Hematopoietic multipotent progenitor cell treated with erythropoietin and hydrocortisone succinate and interleukin-3 and kit ligand, for 8 days (in vitro differentiated cells): Measurements from ENCODE around the gene TCL1B.
A peak's percentile ranks its signal among the peaks of the same experiment; 100 is the strongest.

ENCODE experiments used
- DNase-seq: peaks from one replicate; pipeline ENCODE4 v3.0.0-alpha.2; 2015

Gene TCL1B, protein sequence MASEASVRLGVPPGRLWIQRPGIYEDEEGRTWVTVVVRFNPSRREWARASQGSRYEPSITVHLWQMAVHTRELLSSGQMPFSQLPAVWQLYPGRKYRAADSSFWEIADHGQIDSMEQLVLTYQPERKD

GRCh38 chr14:95685978-95686922 lies at the start of gene TCL1B:
Gene TCL1B (plus strand): TSS chr14:95686426. CDS start chr14:95686468, 42 bp downstream.
- DNase-seq = no peak

- DNase-seq = no peak
These were observed 41.2 kb upstream of the TCL1B start for GRCh38 chr14:95644981-95645380.

GRCh38 chr14:95645389-95645996 lies 40.7 kb upstream of the TCL1B start:
- no peak for DNase-seq

- no peak for DNase-seq
These were observed 38.3 kb upstream of the TCL1B start for GRCh38 chr14:95647926-95648325.

DNA sequence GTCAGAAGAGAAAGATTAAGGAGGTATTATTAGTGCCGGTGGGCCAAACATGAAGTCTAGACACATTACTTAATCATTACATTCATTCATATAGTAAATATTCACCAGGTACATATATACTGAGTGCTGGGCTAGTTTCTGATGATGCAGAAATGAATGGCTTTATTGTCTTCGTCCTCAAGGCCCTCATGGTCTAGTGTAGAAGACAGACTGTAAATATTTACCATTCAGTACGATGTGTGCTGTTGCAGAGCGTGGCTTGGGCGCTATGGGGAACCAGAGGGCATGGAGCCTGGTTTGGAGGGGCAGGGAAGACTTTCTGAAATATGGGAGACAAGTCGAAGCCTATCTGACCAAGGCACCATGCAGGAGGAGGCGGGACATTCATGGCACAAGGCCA lies 37.0 kb upstream of the TCL1B start:
- DNase-seq = no peak

DNA sequence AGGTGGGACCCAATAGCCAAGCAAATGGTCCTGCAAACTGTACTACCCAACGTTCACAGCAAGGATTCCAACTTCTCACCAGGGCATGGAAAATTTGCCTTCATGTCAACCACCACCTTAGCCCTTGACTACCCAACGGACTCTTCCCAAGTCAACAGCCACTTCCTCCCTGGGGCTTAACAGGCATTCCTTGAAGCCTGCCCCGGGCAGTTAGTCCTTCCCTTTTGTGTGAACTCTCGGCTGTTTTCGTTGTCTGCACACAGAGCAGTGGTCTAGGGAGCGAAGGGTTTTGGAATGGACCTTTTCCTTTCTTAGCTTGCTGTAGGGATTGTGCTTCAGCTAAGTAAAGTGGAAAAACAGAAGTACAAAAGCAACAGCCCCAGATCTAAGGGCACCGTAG lies 35.2 kb upstream of the TCL1B start:
- no peak for DNase-seq

DNA sequence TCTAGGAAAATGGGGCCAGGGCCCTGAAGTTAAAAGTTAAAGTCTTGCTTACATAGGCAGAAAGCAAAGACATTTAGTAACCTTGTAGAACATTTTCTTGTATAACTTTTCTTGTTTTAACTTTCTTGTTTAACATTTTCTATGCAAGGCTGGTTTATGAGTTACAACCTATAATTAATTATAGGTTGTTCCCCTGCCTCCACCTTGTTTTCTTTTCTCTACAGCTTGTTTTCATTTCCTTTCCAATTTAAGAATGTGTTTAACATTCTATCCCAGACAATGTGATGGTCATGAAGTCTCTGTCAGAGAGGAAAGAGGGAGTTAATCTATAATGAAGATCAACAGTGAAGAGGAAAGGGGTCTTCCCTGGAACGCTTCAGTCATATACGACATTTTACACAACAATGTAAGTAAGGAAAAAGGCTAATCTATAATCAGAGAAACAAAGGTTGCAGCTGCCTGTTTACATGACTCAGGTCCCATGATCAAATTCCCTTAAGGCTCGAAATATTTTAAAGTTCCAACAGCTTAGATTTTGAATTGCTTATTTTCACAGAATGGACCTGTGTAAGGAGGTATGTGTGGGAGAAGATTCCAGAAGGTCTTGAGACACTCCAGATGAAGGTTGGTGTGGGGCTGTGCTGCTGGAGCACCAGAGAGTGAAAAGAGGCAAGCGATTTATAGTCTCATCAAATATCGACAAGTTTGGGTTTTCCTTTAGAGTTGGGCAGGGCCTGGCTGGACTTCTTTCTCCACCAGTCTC lies 34.2 kb upstream of the TCL1B start:
- DNase-seq = no peak

GRCh38 chr14:95652690-95653089 lies 33.5 kb upstream of the TCL1B start:
- DNase-seq = no peak

DNA sequence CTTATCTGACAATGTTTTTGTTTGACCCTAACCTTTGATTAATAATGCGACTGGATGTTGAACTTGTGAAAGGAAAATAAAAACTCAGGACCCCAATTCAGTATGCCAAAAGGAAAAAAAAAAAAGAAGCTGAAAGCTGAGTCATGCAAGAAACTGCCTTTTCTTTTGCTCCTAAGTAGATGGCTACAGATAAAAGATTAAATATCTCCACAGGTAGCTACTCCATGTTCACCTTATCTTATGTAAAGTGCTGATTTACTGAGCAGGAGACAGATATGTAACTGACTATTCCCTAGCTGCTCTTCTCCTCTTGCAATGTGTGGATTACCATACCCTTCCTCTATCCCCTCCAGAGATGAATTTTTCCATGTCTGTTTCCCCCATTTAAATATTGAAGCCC lies 30.8 kb upstream of the TCL1B start:
- DNase-seq = no peak

- DNase-seq = no peak
These were observed 29.6 kb upstream of the TCL1B start for GRCh38 chr14:95656634-95657033.

DNA sequence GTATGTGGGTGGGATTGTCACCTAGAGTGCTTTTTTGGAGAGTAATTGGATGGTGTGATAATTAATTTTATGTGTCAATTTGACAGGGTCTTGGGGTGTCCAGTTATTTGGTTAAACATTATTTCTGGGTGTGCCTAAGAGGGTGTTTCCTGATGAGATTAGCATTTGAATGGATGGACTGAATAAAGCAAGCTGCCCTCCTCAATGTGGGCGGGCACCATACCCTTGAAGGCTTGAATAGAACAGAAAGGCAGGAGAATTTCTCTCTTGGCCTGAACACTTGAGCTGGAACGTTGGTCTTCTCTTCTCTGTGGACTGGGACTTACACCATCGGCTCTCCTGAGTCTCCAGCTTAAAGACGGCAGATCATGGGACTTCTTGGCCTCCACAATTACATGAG lies 28.8 kb upstream of the TCL1B start:
- no peak for DNase-seq

DNA sequence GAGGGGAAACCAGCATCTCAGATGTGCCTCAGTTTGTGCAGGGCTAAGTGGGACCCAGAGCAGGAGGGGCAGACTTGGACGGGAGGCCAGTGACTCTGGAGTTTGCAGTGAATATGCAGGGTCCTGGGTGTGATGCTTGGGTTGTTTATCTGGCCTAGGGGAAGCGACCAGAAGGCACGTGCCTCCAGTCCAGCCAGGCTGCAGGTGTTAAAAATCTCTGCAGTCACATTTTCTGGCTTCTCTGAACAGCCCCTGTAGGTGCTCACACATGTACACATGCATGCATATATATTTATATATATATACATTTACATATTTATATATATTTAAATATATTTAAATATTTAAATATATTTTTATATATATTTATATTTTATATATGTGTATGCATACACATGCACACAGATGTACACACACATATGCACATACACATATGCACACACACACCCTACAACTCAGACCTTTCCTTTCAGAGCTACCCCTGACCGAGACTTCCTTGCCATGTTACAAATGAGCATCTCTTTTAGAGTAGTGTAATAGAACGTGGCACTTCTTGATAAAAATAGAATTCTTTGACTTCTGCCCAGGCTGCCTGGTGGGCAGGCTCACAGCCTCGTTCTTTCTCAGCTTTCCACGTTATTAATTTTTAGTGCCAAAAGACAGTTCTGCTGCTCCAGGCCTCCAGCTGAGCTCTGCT lies 26.8 kb upstream of the TCL1B start:
- no peak for DNase-seq

DNA sequence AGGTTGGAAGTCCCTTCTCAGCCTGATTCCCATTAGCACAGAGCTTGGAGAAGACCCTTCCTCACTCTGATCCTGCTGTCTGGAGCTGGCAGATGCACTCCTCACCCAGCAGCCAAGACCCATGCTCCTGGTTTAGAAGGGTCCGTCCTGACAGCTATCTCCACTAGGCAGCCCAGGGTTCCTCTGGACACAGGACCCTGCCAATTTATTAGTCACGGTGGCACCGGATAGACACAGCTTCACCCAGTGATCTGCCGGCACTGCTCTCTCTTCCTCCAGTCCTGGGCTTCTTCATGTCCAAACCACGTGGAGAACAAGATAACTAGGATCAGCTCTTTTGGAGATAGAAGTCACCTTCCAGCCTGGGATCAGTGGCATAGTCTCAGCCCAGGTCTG lies 26.2 kb upstream of the TCL1B start:
- no peak for DNase-seq

- no peak for DNase-seq
These were observed 25.3 kb upstream of the TCL1B start for GRCh38 chr14:95660651-95661515.

GRCh38 chr14:95662376-95663186 lies 23.6 kb upstream of the TCL1B start:
- DNase-seq = no peak

- DNase-seq = no peak
These were observed 22.9 kb upstream of the TCL1B start for GRCh38 chr14:95663226-95663797.

- no peak for DNase-seq
These were observed 22.2 kb upstream of the TCL1B start for GRCh38 chr14:95664066-95664465.

- DNase-seq = no peak
These were observed 21.7 kb upstream of the TCL1B start for GRCh38 chr14:95664546-95664945.

GRCh38 chr14:95665530-95665929 lies 20.7 kb upstream of the TCL1B start:
- peak; percentile 18 for DNase-seq

GRCh38 chr14:95666450-95666849 lies 19.8 kb upstream of the TCL1B start:
- no peak for DNase-seq
